HEK293T (cell line): ENCODE data around the gene PCDH1.

Source experiments
- CTCF ChIA-PET: fragments of 350-600 bp; formaldehyde crosslinking; extraction: SDS; loops from one replicate; lab custom pipeline; 2021; ENCODE audit warnings: antibody characterized with exemption, inconsistent platforms; lab: Yijun Ruan, JAX
- POLR2A ChIA-PET: fragments of 350-600 bp; formaldehyde crosslinking; extraction: SDS; loops from one replicate; lab custom pipeline; 2020; ENCODE audit warnings: antibody characterized with exemption, inconsistent platforms; lab: Yijun Ruan, JAX
- DNase-seq: peaks from one replicate; pipeline ENCODE4 v3.0.0; 2012; ENCODE audit warnings: mixed read lengths; ENCODE audit errors: extremely low spot score
- ARNT ChIP-seq: fragments of 450-650 bp; IDR thresholded peaks from 2 replicates; pipeline ENCODE4 v1.6.1; 2017; ENCODE audit warnings: mild to moderate bottlenecking
- BHLHE40 ChIP-seq: fragments of 450-650 bp; IDR thresholded peaks from 2 replicates; pipeline ENCODE4 v1.6.1; 2016; ENCODE audit warnings: mild to moderate bottlenecking, moderate library complexity, borderline replicate concordance
- CTBP1 ChIP-seq: fragments of 450-650 bp; IDR thresholded peaks from 2 replicates; pipeline ENCODE4 v1.6.1; 2016; ENCODE audit warnings: borderline replicate concordance
- ELF4 ChIP-seq: fragments of 450-650 bp; IDR thresholded peaks from 2 replicates; pipeline ENCODE4 v1.6.1; 2017; ENCODE audit warnings: antibody characterized with exemption
- FOXA1 ChIP-seq: fragments of 450-650 bp; IDR thresholded peaks from 2 replicates; pipeline ENCODE4 v1.6.1; 2016; ENCODE audit warnings: mild to moderate bottlenecking
- FOXK2 ChIP-seq: fragments of 450-650 bp; IDR thresholded peaks from 2 replicates; pipeline ENCODE4 v1.6.1; 2016; ENCODE audit warnings: mild to moderate bottlenecking
- FOXM1 ChIP-seq: fragments of 450-650 bp; IDR thresholded peaks from 2 replicates; pipeline ENCODE4 v1.6.1; 2017; ENCODE audit warnings: mild to moderate bottlenecking, borderline replicate concordance
- HDGF ChIP-seq: fragments of 450-650 bp; IDR thresholded peaks from 2 replicates; pipeline ENCODE4 v1.6.1; 2017; ENCODE audit warnings: antibody characterized with exemption, borderline replicate concordance
- L3MBTL2 ChIP-seq: fragments of 450-650 bp; conservative IDR thresholded peaks from 2 replicates; pipeline ENCODE4 v1.6.1; 2016; ENCODE audit warnings: mild to moderate bottlenecking
- LEF1 ChIP-seq: fragments of 450-650 bp; IDR thresholded peaks from 2 replicates; pipeline ENCODE4 v1.6.1; 2017; ENCODE audit warnings: mild to moderate bottlenecking, borderline replicate concordance
- NFRKB ChIP-seq: fragments of 450-650 bp; IDR thresholded peaks from 2 replicates; pipeline ENCODE4 v1.6.1; 2016; ENCODE audit warnings: mild to moderate bottlenecking, moderate library complexity
- SP1 ChIP-seq: fragments of 450-650 bp; IDR thresholded peaks from 2 replicates; pipeline ENCODE4 v1.6.1; 2017
- SUZ12 ChIP-seq: fragments of 450-650 bp; IDR thresholded peaks from 2 replicates; pipeline ENCODE4 v1.6.1; 2016; ENCODE audit warnings: mild to moderate bottlenecking
- TARDBP ChIP-seq: fragments of 450-650 bp; IDR thresholded peaks from 2 replicates; pipeline ENCODE4 v1.6.1; 2016
- ZNF384 ChIP-seq: fragments of 450-650 bp; IDR thresholded peaks from 2 replicates; pipeline ENCODE4 v1.6.1; 2016
- TF ChIP-seq, protein P1 (sequence below): fragments of 450-650 bp; IDR thresholded peaks from 2 replicates; pipeline ENCODE4 v1.6.1; 2016

Gene PCDH1

DNA sequence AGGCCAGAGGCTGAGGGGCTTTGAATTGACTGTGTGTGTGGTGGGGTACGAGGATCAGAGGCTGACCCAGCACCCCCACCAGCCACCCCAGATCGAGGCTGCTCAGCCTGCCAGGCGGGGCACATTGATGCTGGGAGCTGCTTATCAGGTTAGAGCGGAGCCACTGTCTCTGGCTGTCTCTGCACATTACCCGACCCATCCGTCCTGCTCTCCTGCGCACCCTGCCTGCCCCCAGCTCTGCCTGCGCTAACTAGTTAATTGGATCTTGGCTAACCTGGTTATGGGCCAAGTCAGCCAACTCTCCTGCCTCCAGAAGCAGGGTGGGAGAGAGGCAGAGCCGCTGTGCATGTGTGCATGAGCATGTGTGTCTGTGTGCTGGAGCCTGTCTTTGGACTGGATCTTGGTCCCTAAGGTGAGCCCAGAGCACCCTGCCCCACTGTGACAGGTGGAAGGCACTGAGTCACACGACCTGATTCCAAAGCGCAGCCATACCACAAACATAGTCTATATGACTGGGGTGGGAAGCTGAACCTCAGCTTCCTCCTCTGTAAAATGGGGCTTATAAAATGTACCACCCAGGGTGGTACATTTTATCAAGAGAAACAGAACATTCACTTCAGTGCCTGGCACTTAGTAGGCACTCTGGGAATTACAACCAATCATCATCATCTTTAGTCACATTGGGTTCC is 39.7 kb downstream of the PCDH1 start:
- CTCF ChIA-PET = interaction anchor here (0.5 kb wide), 1 partner anchor 9 kb away, joined by 3 read pairs; no protein-coding TSS in a partner anchor
- DNase-seq = no peak
- no peak for TF ChIP-seq L3MBTL2
- no peak for TF ChIP-seq NFRKB
- no peak for TF ChIP-seq CTBP1
- no peak for TF ChIP-seq FOXM1
- POLR2A ChIA-PET = interaction anchor here (3.3 kb wide), 1 partner anchor 12 kb away, joined by 11 read pairs; no protein-coding TSS in a partner anchor

DNA sequence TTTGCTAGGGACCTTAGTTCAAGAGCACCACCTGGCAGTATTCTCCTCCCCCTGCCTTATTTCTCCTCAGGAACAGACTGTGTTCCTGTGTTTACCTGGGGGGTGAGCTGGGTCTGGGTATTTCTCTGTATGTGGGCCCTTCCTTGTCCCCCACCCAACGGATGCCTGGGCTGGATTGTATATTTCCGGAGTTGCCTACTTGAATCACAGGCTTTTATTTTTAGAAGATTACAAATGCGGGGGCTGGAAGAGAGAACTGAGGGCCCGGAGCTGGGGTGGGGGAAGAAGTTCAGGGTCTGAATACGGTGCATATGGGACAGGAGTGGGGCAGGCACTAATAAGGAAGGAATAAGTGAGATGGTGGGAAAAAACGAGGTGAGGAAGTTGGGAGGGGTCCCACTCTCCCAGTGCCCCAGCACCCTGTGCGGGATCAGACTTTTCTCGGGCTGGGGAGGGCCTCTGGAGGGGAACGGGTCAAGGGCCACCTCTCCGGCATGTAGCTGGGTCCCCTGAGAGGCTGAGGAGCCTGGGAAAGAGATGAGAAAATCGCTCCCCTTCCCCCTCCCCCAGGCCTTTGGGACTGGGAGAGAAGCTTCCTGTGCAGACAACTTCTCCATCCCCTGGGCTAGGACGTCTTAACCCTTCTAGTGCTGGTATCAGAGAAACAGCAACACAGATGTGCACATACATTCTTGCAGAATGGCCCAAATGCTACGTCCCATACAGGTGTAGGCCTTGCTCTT is 42.1 kb downstream of the PCDH1 start:
- no peak for TF ChIP-seq BHLHE40
- TF ChIP-seq ELF4 = no peak
- TF ChIP-seq LEF1 = no peak
- no peak for TF ChIP-seq NFRKB
- TF ChIP-seq FOXA1 = no peak
- ChIA-PET POLR2A (interaction anchor here (1.1 kb wide), 2 partner anchors 14 to 42 kb away, joined by 3 to 7 read pairs; partner anchors contain the start of gene PCDH1), CTCF (interaction anchor here (1.0 to 1.9 kb wide), 3 partner anchors 10 to 42 kb away, joined by 3 to 5 read pairs (median 4); partner anchors contain the start of gene PCDH1)
- DNase-seq = no peak

DNA sequence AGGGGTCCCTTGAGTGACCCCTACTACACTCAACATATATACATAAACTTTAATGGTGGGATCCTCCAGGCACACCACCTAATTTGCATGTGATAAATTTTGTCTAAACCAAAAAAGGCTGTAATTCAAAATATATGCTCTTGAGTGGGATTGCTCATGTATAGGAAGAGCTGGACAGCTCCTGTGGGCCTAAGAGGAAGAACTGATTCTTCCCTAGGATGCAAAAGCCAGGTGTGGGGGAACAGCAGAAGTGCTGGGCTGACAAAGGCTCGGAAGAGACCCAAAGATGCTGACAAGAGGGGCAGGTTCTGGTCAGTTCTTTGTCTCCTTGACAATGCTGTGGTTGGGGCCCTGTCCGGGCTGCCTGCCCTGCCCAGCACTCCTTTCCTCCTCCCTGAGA is 43.9 kb downstream of the PCDH1 start:
- TF ChIP-seq ELF4 (no peak), FOXK2 (no peak), ARNT (no peak), ZNF384 (no peak), CTBP1 (no peak), FOXM1 (no peak), SUZ12 (no peak), FOXA1 (no peak), HDGF (no peak), L3MBTL2 (no peak), NFRKB (no peak), BHLHE40 (no peak), LEF1 (no peak), TARDBP (no peak), SP1 (no peak)
- TF ChIP-seq, protein P1, sequence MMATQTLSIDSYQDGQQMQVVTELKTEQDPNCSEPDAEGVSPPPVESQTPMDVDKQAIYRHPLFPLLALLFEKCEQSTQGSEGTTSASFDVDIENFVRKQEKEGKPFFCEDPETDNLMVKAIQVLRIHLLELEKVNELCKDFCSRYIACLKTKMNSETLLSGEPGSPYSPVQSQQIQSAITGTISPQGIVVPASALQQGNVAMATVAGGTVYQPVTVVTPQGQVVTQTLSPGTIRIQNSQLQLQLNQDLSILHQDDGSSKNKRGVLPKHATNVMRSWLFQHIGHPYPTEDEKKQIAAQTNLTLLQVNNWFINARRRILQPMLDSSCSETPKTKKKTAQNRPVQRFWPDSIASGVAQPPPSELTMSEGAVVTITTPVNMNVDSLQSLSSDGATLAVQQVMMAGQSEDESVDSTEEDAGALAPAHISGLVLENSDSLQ = no peak
- ChIA-PET CTCF (no interaction called here), POLR2A (no interaction called here)
- DNase-seq = no peak

DNA sequence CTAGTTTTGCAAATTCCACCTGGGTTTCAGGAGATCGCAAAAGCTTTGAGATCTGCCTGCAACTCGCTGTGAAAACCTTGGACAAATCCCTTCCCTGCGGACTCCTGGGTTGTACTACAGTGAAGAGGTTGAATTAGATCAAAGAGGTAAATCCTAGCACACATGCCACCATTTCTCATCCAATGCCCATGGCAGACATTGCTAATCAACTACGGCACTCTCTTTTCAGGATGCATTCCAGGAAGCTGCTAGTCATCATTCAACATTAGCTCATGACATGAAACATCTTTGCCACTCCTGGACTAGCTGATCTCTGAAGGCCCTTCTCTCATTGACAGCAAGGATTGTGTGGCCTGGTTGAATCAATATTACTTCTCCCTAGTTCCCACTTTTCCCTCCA is 46.1 kb downstream of the PCDH1 start:
- no peak for DNase-seq
- ChIA-PET CTCF (interaction anchor here (1.0 kb wide), 1 partner anchor 46 kb away, joined by 3 read pairs; the partner anchor contains the start of gene PCDH1), POLR2A (no interaction called here)
- TF ChIP-seq ZNF384 = no peak

GRCh38 chr5:141828162-141828561 is 50.0 kb downstream of the PCDH1 start:
- DNase-seq = no peak
- TF ChIP-seq ELF4 = no peak
- TF ChIP-seq FOXM1 = no peak
- TF ChIP-seq BHLHE40 = no peak
- TF ChIP-seq SP1 = no peak
- TF ChIP-seq FOXA1 = no peak
- no peak for TF ChIP-seq NFRKB
- TF ChIP-seq CTBP1 = no peak
- TF ChIP-seq LEF1 = no peak
- no peak for TF ChIP-seq ARNT
- TF ChIP-seq, protein P1 = no peak
- TF ChIP-seq TARDBP = no peak
- ChIA-PET CTCF (interaction anchor here (3.8 to 4.3 kb wide), 2 partner anchors 12 to 136 kb away, joined by 11 to 32 read pairs; no protein-coding TSS in a partner anchor), POLR2A (no interaction called here)

DNA sequence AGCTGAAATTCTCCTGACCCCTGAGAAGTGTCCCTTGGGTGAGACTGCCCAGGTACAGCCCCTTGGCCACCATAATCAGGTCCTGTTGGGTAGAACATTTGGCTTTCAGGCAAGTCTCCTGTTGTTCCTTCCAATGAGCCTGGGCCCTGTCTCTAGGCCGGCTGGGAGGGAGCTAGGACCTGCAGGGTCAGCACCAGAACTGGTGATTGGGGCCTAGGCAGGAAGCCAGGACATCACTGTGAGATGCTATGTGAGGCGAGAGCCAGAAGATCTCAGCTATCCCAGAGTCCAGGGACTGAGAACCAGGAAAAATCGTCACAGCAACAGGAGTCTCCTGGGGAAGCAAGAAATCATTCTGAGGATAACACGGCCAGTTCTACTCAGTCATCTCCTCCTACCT is 51.5 kb downstream of the PCDH1 start:
- ChIA-PET POLR2A (no interaction called here), CTCF (interaction anchor here (1.6 to 4.3 kb wide), 4 partner anchors 11 to 135 kb away, joined by 9 to 32 read pairs (median 12); partner anchors contain the start of gene PCDH1)

More for the DNA sequence above, 51.5 kb downstream of the PCDH1 start:
- DNase-seq = no peak
- TF ChIP-seq L3MBTL2 (no peak), FOXA1 (no peak), SP1 (no peak), BHLHE40 (no peak), TARDBP (no peak), FOXM1 (no peak), HDGF (no peak), SUZ12 (no peak), ARNT (no peak), FOXK2 (no peak), ELF4 (no peak)
- TF ChIP-seq, protein P1 = no peak
